GM18511 (cell line): ENCODE measurements around the gene NLRP8.
"Not testable (repeated sequence)": the region's sequence is repeated elsewhere in the genome, so short reads cannot be mapped to it uniquely, and the experiment has no call there.

ENCODE experiments used
- ATAC-seq: cut with Tn5 transposase; IDR thresholded peaks from one replicate; pipeline ENCODE4 v1.9.1; 2021; ENCODE audit warnings: mild to moderate bottlenecking, moderate library complexity; ENCODE audit not compliant: unreplicated experiment

NLRP8 gene

GRCh38 chr19:55947532-55947931 lies at the start of gene NLRP8:
Gene NLRP8 (plus strand): TSS chr19:55947832.
- no peak for ATAC-seq

DNA sequence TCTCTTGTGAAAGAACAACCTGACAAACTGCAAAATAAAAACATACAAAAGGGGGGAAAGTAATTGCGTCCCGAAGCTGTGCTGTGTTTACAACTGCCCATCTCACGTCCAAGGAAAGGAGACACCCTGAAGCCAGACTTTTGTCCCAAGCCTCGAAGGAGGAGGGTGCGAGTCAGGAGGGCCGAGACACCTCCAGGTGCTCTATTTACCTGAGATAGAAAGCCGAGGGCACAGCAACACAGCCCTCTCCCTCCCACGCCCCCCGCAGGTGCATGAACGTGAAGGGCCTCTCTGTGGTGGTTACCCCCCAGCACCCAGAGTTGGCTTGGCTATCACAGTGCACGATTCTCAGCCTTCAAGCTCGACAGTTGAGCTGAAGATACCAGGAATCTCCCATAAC lies 48.7 kb upstream of the NLRP8 start:
- ATAC-seq, result no peak

- ATAC-seq, result no peak
These were observed 46.1 kb upstream of the NLRP8 start for GRCh38 chr19:55901369-55902079.

GRCh38 chr19:55902080-55902751 lies 45.4 kb upstream of the NLRP8 start:
- ATAC-seq, result no peak

- no peak for ATAC-seq
These were observed 40.3 kb upstream of the NLRP8 start for GRCh38 chr19:55907286-55907685.

DNA sequence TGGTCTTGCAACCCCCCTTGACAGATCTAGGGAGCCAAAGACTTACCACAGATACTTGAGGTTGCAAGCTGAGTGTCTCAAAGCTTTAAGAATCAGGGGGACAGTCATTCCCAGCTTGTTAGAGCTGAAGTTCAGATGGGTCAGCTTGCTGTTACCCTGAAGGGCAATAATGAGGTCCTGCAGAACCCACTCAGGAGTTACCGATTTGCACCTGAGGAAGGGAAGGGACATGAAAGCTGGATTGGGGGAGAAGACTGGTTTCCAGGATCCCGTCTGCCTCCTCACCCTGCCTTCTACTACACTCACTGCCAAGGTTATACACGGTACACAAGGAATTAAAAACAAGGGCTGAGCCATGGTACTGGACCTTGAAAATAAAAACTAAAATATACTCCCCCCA lies 39.9 kb upstream of the NLRP8 start:
- no peak for ATAC-seq

GRCh38 chr19:55909801-55910200 lies 37.8 kb upstream of the NLRP8 start:
- ATAC-seq, result no peak

DNA sequence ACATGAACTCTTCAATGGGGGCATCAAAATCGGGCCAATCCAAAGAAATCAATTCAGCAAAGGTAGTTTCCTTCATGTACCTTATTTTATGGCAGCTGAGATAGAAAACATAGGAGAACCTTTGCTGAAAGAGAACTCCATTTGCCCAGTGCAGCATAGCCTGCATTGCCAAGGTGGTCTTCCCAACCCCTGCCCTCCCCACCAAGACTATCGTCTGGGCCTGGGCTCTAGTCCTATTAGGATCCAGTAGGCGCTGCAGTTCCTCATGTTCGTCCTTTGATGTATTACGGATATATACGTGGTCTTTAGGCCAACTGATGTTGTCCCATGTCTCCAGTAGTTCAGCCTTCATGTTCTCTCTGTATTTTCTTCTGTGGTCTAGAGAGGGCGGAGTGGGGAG lies 34.7 kb upstream of the NLRP8 start:
- ATAC-seq, result no peak

DNA sequence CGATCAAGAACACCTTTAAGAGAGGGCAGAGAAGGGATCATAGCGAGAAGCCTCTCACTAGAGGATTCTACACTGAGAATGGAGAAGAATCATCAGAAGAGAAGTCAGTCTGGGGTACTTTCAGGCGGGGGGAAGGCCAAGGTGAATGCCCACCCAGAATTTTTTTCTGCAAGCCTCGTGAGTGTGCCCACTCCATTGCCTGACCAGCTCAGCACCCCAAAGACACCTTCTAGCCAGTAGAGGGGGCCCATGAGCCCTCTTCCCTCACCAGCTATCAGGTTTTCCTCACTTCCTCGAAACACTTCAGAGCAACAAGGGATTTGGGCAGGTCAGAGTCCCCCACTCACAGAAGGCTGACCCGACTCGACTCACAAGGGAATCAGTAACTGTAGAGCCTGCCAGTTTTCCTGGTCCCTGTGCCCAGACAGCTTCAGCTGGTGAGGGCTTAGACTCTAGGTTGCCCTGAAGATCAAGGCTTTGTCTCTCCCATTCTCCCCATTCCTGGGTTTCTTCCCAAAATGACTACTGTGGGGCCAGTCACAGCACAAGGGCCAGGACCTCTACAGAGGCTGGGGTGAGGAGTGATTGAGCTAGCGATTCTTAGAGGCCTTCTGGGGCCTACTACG lies 33.9 kb upstream of the NLRP8 start:
- ATAC-seq, result no peak

DNA sequence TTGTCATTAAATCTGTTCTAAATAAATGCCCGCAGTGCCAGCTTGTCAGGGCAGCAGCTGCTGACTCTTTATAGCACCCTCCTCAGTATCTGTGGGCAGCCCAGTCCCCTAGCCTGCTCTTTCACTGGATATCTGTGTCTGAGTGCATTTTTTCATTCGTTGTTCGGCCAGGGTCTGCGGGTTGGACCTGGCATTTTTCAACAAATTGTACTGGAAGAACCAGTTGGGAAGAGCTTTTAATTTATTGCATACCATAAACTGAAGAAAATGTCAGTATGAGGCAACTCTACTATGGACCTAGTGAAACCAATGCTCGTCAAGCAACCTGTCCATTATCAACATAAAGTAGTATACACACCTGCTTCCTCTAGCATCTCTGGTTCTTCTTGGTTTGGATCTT lies 24.1 kb upstream of the NLRP8 start:
- ATAC-seq, result no peak

DNA sequence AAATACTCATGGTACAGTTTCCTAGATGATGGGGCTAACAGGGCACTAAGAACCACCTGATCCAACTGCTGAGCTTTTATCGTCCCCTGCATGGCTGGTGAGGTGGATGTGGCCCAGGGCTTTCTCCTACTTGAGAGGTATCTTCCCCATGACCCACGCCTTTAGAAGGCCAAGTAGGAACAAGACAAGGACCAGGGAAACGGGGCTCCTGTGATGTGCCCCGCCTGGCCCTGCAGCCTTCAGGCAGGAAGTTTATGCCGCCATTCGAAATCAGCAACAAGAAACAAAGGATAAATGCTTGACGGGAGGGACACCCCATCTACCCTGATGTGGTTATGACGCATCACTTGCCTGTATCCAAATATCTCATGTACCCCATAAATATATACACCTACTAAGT lies 19.6 kb upstream of the NLRP8 start:
- no peak for ATAC-seq

- not testable (repeated sequence) for ATAC-seq
These were observed 18.4 kb upstream of the NLRP8 start for GRCh38 chr19:55929258-55929657.

- no peak for ATAC-seq
These were observed 16.6 kb upstream of the NLRP8 start for GRCh38 chr19:55930996-55931515.

- ATAC-seq, result no peak
These were observed 15.7 kb upstream of the NLRP8 start, which contains the start of gene NLRP13 for GRCh38 chr19:55931936-55932386. Gene NLRP13 (minus strand): TSS chr19:55932336. CDS start chr19:55932311, 25 bp downstream.

DNA sequence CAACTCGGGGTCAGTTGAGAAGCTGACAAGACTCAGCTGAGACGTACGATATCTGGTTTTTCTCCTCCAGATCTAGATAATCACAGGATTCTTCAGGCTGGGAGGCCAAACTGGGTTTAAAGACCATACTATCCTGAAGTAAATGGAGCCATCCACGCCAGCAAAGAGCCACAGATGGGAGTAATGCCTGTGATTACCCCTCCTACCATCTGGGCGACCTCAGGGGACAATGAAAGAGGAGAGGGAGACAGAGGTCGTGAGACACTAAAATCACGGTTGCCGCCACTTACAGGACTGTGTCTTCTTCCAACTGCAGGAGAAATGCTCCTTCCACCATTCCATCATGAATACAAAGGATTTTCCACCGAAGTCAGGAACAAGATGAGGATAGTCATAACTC lies 12.4 kb upstream of the NLRP8 start:
- no peak for ATAC-seq

- no peak for ATAC-seq
These were observed 8.4 kb upstream of the NLRP8 start for GRCh38 chr19:55939206-55939605.

DNA sequence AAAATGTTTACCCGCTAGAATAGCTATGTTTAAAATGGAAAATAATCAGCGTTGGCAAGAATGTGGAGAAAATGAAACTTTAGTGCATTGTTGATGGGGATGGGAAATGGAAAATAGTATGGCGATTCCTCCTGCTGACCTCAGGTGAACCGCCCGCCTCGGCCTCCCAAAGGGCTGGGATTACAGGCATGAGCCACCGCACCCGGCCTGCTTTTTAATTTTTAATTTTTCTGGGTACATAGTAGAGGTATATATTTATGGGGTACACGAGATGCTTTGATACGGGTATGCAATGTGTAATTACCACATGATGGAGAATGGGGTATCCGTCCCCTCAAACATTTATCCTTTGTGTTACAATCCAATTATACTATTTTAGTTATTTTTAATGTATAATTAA lies 7.3 kb upstream of the NLRP8 start:
- ATAC-seq, result no peak

GRCh38 chr19:55950566-55950965 lies 2.9 kb downstream of the NLRP8 start:
- ATAC-seq, result not testable (repeated sequence)

GRCh38 chr19:55956431-55956830 lies 8.8 kb downstream of the NLRP8 start:
- no peak for ATAC-seq

- no peak for ATAC-seq
These were observed 10.7 kb downstream of the NLRP8 start for GRCh38 chr19:55958356-55958755.

GRCh38 chr19:55959996-55960675 lies 12.5 kb downstream of the NLRP8 start:
- ATAC-seq, result no peak
